ENCODE results near the gene KPNA5.

KPNA5 gene

GRCh38 chr6:116766506-116767176 is 85.6 kb downstream of the KPNA5 start:
- in situ Hi-C loops (cut with HindIII; ENCODE audit: low pct_ligation_motif_present, low pct_unique_long_range_greater_than_20kb, low sequenced_read_pairs) = no loop called here
- no peak for DNase-seq

GRCh38 chr6:116767715-116768114 is 86.7 kb downstream of the KPNA5 start:
- DNase-seq = no peak
- in situ Hi-C loops (cut with HindIII; ENCODE audit: low pct_ligation_motif_present, low pct_unique_long_range_greater_than_20kb, low sequenced_read_pairs) = no loop called here

- in situ Hi-C loops (cut with HindIII; ENCODE audit: low pct_ligation_motif_present, low pct_unique_long_range_greater_than_20kb, low sequenced_read_pairs) = no loop called here
- no peak for DNase-seq
These were observed 91.4 kb downstream of the KPNA5 start for GRCh38 chr6:116772450-116772849.

- in situ Hi-C loops (cut with HindIII; ENCODE audit: low pct_ligation_motif_present, low pct_unique_long_range_greater_than_20kb, low sequenced_read_pairs) = no loop called here
- no peak for DNase-seq
These were observed 92.9 kb downstream of the KPNA5 start for GRCh38 chr6:116773886-116774285.

- in situ Hi-C loops (cut with HindIII; ENCODE audit: low pct_ligation_motif_present, low pct_unique_long_range_greater_than_20kb, low sequenced_read_pairs) = no loop called here
- peak; percentile 54 for DNase-seq
These were observed 98.7 kb downstream of the KPNA5 start for GRCh38 chr6:116779573-116780164.

- in situ Hi-C loops (cut with HindIII; ENCODE audit: low pct_ligation_motif_present, low pct_unique_long_range_greater_than_20kb, low sequenced_read_pairs) = no loop called here
- DNase-seq = no peak
These were observed 102.8 kb downstream of the KPNA5 start for GRCh38 chr6:116783852-116784251.

Data from ACHN (cell line).